GM18498 (cell line): ENCODE data around the gene SH3GL3.

Experiments
- ATAC-seq: cut with Tn5 transposase; IDR thresholded peaks from one replicate; pipeline ENCODE4 v1.9.1; 2021; ENCODE audit warnings: mild to moderate bottlenecking, moderate library complexity; ENCODE audit not compliant: unreplicated experiment

Gene SH3GL3

GRCh38 chr15:83458381-83458780, 11.2 kb downstream of the SH3GL3 start:
- ATAC-seq: no peak

GRCh38 chr15:83462026-83462425, 14.9 kb downstream of the SH3GL3 start:
- ATAC-seq: no peak

- no peak for ATAC-seq
These were observed 15.9 kb downstream of the SH3GL3 start for GRCh38 chr15:83462953-83463433.

- no peak for ATAC-seq
These were observed 23.7 kb downstream of the SH3GL3 start for GRCh38 chr15:83470887-83471286.

GRCh38 chr15:83471307-83471866, 24.2 kb downstream of the SH3GL3 start:
- ATAC-seq: no peak

- ATAC-seq: no peak
These were observed 25.0 kb downstream of the SH3GL3 start for GRCh38 chr15:83472151-83472550.

GRCh38 chr15:83472797-83473196, 25.7 kb downstream of the SH3GL3 start:
- ATAC-seq: no peak

GRCh38 chr15:83474578-83474977, 27.4 kb downstream of the SH3GL3 start:
- ATAC-seq: no peak

GRCh38 chr15:83475551-83475950, 28.4 kb downstream of the SH3GL3 start:
- ATAC-seq: no peak

GRCh38 chr15:83476066-83476465, 28.9 kb downstream of the SH3GL3 start:
- ATAC-seq: no peak

GRCh38 chr15:83476708-83477107, 29.6 kb downstream of the SH3GL3 start:
- no peak for ATAC-seq

GRCh38 chr15:83477172-83477807, 30.1 kb downstream of the SH3GL3 start:
- no peak for ATAC-seq

- no peak for ATAC-seq
These were observed 30.8 kb downstream of the SH3GL3 start for GRCh38 chr15:83477808-83478537.

GRCh38 chr15:83483612-83484011, 36.5 kb downstream of the SH3GL3 start:
- no peak for ATAC-seq

- ATAC-seq: no peak
These were observed 37.5 kb downstream of the SH3GL3 start for GRCh38 chr15:83484636-83485035.

- no peak for ATAC-seq
These were observed 39.2 kb downstream of the SH3GL3 start for GRCh38 chr15:83486363-83486762.

- ATAC-seq: no peak
These were observed 40.4 kb downstream of the SH3GL3 start for GRCh38 chr15:83487519-83487918.

- ATAC-seq: no peak
These were observed 42.5 kb downstream of the SH3GL3 start for GRCh38 chr15:83489690-83490089.

- no peak for ATAC-seq
These were observed 44.3 kb downstream of the SH3GL3 start for GRCh38 chr15:83491486-83491885.

- no peak for ATAC-seq
These were observed 49.6 kb downstream of the SH3GL3 start for GRCh38 chr15:83496766-83497165.

GRCh38 chr15:83498374-83498773, 51.2 kb downstream of the SH3GL3 start:
- no peak for ATAC-seq

GRCh38 chr15:83498801-83499200, 51.7 kb downstream of the SH3GL3 start:
- ATAC-seq: no peak
